ENCODE measurements around the gene PEX16. TPM values are rescaled to one million over a fixed set of nuclear protein-coding genes. Genes with fewer than 3 reads are reported as not detected.

The PEX16 gene
- total and polyA plus RNA-seq, 2 of the 13 experiments (the other 11 are each of a cell fraction or from before 2014, with no cell fraction given), result 12.5 to 21.8 TPM

DNA sequence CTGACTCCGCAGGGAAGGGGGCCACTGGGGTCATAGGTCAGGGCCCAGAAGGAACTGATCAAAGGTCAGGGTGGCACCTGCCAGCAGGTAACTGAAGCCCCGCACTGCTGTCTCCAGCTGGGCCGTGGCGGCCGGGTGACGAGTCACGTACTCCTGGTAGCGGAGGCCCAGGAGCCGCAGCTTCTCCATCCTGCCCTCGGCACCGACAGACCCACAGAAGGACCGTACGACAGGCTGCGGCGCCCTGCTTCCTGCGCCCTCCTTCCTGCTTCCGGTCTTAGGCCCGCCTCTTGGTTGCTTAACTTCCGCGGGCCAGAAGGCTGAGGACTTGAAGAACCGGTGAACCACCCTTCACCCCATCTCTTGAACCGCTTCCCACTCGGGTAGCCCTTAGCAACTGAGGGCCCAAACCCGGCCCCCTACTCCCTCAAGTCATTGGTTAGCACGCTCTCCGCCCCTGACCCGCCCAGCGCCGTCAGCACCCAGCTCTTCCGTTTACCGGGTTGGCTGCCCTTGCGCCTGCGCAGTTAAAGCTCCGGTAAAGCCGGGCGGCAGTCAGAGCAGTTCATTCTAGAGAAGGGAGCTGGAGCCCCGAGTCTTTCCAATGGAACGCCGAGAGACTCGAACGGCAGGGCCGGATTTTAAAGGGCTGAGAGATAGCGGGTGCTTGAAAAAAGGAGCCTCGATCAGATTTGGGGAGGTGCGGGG lies at the start of gene PEX16 (continued):
- TF ChIP-seq, protein P1, sequence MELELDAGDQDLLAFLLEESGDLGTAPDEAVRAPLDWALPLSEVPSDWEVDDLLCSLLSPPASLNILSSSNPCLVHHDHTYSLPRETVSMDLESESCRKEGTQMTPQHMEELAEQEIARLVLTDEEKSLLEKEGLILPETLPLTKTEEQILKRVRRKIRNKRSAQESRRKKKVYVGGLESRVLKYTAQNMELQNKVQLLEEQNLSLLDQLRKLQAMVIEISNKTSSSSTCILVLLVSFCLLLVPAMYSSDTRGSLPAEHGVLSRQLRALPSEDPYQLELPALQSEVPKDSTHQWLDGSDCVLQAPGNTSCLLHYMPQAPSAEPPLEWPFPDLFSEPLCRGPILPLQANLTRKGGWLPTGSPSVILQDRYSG (CRISPR knock-in tag; IDR thresholded peaks at IDR 0.05), result no peak
- TF ChIP-seq CENPT (CRISPR knock-in tag; IDR thresholded peaks at IDR 0.05; ENCODE audit: low read depth), result no peak
- TF ChIP-seq SETDB1 (CRISPR knock-in tag; IDR thresholded peaks at IDR 0.05; ENCODE audit: borderline replicate concordance), result no peak
- 0 out of 2 replicates have a peak, but pooled peaks have one; percentile 49 for TF ChIP-seq KAT7 (CRISPR knock-in tag; IDR thresholded peaks at IDR 0.05; ENCODE audit: borderline replicate concordance)
- TF ChIP-seq SRSF1 (optimal IDR thresholded peaks at IDR 0.05; ENCODE audit: low read depth, low read length), result peak; percentile 53
- TF ChIP-seq ZNF549 (CRISPR knock-in tag; IDR thresholded peaks at IDR 0.05), result no peak
- no peak for TF ChIP-seq ZNF383 (CRISPR knock-in tag; IDR thresholded peaks at IDR 0.05; ENCODE audit: borderline replicate concordance)
- peak; percentile 83; the same call in 1 of the 2 replicates for TF ChIP-seq GTF3A (CRISPR knock-in tag; conservative IDR thresholded peaks at IDR 0.05)
- no peak for TF ChIP-seq MLLT10 (CRISPR knock-in tag; IDR thresholded peaks at IDR 0.05)
- TF ChIP-seq FOXC1 (CRISPR knock-in tag; IDR thresholded peaks at IDR 0.05; ENCODE audit: borderline replicate concordance), result peak; percentile 78
- TF ChIP-seq RBM39 (IDR thresholded peaks at IDR 0.05; ENCODE audit: low read depth, low read length, poor library complexity, severe bottlenecking), result peak; percentile 34
- no peak for TF ChIP-seq ZNF720 (CRISPR knock-in tag; IDR thresholded peaks at IDR 0.05)
- TF ChIP-seq HES4 (CRISPR knock-in tag; IDR thresholded peaks at IDR 0.05; ENCODE audit: borderline replicate concordance), result no peak
- TF ChIP-seq, protein P2, sequence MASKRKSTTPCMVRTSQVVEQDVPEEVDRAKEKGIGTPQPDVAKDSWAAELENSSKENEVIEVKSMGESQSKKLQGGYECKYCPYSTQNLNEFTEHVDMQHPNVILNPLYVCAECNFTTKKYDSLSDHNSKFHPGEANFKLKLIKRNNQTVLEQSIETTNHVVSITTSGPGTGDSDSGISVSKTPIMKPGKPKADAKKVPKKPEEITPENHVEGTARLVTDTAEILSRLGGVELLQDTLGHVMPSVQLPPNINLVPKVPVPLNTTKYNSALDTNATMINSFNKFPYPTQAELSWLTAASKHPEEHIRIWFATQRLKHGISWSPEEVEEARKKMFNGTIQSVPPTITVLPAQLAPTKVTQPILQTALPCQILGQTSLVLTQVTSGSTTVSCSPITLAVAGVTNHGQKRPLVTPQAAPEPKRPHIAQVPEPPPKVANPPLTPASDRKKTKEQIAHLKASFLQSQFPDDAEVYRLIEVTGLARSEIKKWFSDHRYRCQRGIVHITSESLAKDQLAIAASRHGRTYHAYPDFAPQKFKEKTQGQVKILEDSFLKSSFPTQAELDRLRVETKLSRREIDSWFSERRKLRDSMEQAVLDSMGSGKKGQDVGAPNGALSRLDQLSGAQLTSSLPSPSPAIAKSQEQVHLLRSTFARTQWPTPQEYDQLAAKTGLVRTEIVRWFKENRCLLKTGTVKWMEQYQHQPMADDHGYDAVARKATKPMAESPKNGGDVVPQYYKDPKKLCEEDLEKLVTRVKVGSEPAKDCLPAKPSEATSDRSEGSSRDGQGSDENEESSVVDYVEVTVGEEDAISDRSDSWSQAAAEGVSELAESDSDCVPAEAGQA (IDR thresholded peaks at IDR 0.05; ENCODE audit: low read depth), result no peak
- TF ChIP-seq, protein P2 (CRISPR knock-in tag; IDR thresholded peaks at IDR 0.05; ENCODE audit: borderline replicate concordance), result no peak
- TF ChIP-seq ZNF282 (IDR thresholded peaks at IDR 0.05; ENCODE audit: partially characterized antibody), result no peak
- TF ChIP-seq ZNF431 (CRISPR knock-in tag; IDR thresholded peaks at IDR 0.05; ENCODE audit: borderline replicate concordance, low read depth), result no peak
